Common myeloid progenitor, CD34-positive (primary cell): ENCODE results near the gene LRRC19.
A peak's percentile ranks its signal among the peaks of the same experiment; 100 is the strongest.

ENCODE experiments used
- CTCF ChIA-PET: fragments of 350-600 bp; sonication (Branson Sonifier 250); formaldehyde crosslinking; loops from one replicate; lab custom pipeline; 2021; ENCODE audit warnings: antibody characterized with exemption; lab: Charles Lee
- POLR2A ChIA-PET: fragments of 350-600 bp; sonication (Branson Sonifier 250); formaldehyde crosslinking; loops from one replicate; lab custom pipeline; 2021; ENCODE audit warnings: antibody characterized with exemption; lab: Charles Lee
- DNase-seq, 3 donors: peaks; one replicate each; pipeline versions ENCODE4 v3.0.0 to v3.0.0-alpha.2; 2013
- H3K27ac ChIP-seq, 2 experiments: 1 replicate in 1 of 2; 2 replicates in 1 of 2; pipeline ENCODE4 v1.7.0; 2013; ENCODE audit warnings: inconsistent platforms in 2 of 2, low read length in 2 of 2, mild to moderate bottlenecking in 2 of 2, low read depth in 1 of 2, moderate library complexity in 1 of 2; ENCODE audit not compliant: severe bottlenecking in 2 of 2, insufficient read depth in 1 of 2, poor library complexity in 1 of 2
- H3K27me3 ChIP-seq, 5 experiments: replicated peaks in 2 of 5; 1 replicate in 3 of 5; 2 replicates in 2 of 5; pipeline versions ENCODE4 v1.6.1 to v1.7.0; 2013; ENCODE audit warnings: low read length in 4 of 5, mild to moderate bottlenecking in 2 of 5, moderate library complexity in 2 of 5, inconsistent platforms in 1 of 5; ENCODE audit not compliant: insufficient read depth in 5 of 5, control insufficient read depth in 4 of 5
- H3K36me3 ChIP-seq, 4 experiments: 1 replicate in 2 of 4; 2 replicates in 2 of 4; pipeline versions ENCODE4 v1.6.1 to v1.7.0; 2013; ENCODE audit warnings: low read length in 3 of 4, control low read depth in 1 of 4, mild to moderate bottlenecking in 1 of 4; ENCODE audit not compliant: control insufficient read depth in 4 of 4, insufficient read depth in 4 of 4
- H3K4me1 ChIP-seq, 4 experiments: 1 replicate in 3 of 4; 2 replicates in 1 of 4; pipeline versions ENCODE4 v1.6.1 to v1.7.1; 2013; ENCODE audit warnings: low read length in 3 of 4, mild to moderate bottlenecking in 3 of 4, control low read depth in 1 of 4, inconsistent platforms in 1 of 4, moderate library complexity in 1 of 4; ENCODE audit not compliant: control insufficient read depth in 4 of 4, insufficient read depth in 4 of 4; ENCODE audit errors: control extremely low read depth in 1 of 4
- H3K4me3 ChIP-seq, 7 experiments: 1 replicate in 4 of 7; 2 replicates in 3 of 7; pipeline versions ENCODE4 v1.5.1 to v1.7.0; 2013; ENCODE audit warnings: mild to moderate bottlenecking in 7 of 7, low read length in 6 of 7, moderate library complexity in 6 of 7, inconsistent platforms in 2 of 7, low read depth in 2 of 7, control low read depth in 1 of 7; ENCODE audit not compliant: insufficient read depth in 4 of 7, control insufficient read depth in 1 of 7; ENCODE audit errors: extremely low read depth in 1 of 7
- H3K9me3 ChIP-seq, 5 experiments: 1 replicate in 4 of 5; 2 replicates in 1 of 5; pipeline versions ENCODE4 v1.6.1 to v1.7.1; 2013; ENCODE audit warnings: low read length in 4 of 5, mild to moderate bottlenecking in 2 of 5, inconsistent platforms in 1 of 5, low read depth in 1 of 5, moderate library complexity in 1 of 5; ENCODE audit not compliant: control insufficient read depth in 4 of 5, insufficient read depth in 2 of 5; ENCODE audit errors: control extremely low read depth in 1 of 5
- WGBS: methylation state at CpG from one replicate; pipeline ENCODE4 v1.1.5; 2013; ENCODE audit not compliant: insufficient coverage; 5-methylcytosine and 5-hydroxymethylcytosine counted together

The LRRC19 gene

GRCh38 chr9:27042476-27042875 is 37.0 kb upstream of the LRRC19 start:
- no CpG with 5 or more reads among the region's 1 CpG for WGBS
- peaks cover 4 to 12% (median 6%) of the 10 kb centered on the region in 4 experiments for H3K36me3 ChIP-seq
- no peak overlapping the region for H3K4me3 ChIP-seq
- no peak for DNase-seq
- ChIA-PET CTCF (interaction anchor here (0.8 kb wide), 1 partner anchor 234 kb away, joined by 3 read pairs; no protein-coding TSS in a partner anchor), POLR2A (no interaction called here)
- H3K27me3 ChIP-seq: no peaks in the 10 kb centered on the region
- H3K9me3 ChIP-seq: no peaks in the 10 kb centered on the region
- H3K4me1 ChIP-seq: no peaks in the 10 kb centered on the region
- no peak overlapping the region for H3K27ac ChIP-seq

GRCh38 chr9:27041746-27042145 is 36.3 kb upstream of the LRRC19 start:
- Histone ChIP-seq H3K27me3 (no peaks in the 10 kb centered on the region), H3K9me3 (no peaks in the 10 kb centered on the region), H3K36me3 (peaks cover 3 to 10% (median 4%) of the 10 kb centered on the region in 4 experiments), H3K4me3 (no peak overlapping the region), H3K4me1 (no peaks in the 10 kb centered on the region), H3K27ac (no peak overlapping the region)
- ChIA-PET CTCF (no interaction called here), POLR2A (no interaction called here)
- DNase-seq: no peak

DNA sequence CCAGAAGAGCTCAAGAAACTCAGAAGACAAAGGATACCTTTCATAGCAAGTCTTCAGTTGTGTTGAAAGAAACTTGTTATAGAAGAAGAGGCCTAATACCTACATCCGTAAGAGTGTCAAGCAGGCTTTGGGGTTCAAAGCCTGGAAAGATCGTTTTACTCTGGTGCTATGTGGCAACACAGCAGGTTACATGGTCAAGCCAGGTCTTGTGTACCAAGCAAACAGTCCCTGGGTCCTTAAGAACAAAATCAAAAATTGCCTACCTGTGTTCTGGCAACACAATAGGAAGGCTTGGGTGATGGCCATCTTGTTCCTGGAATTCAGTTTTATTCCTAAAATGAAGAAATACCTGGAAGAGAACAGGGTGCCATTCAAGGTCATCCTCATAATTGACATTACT is 32.0 kb upstream of the LRRC19 start:
- ChIA-PET CTCF (interaction anchor here (1.2 to 1.6 kb wide), 2 partner anchors 11 to 21 kb away, joined by 4 read pairs; no protein-coding TSS in a partner anchor), POLR2A (interaction anchor here (0.7 kb wide), 1 partner anchor 57 kb away, joined by 3 read pairs; no protein-coding TSS in a partner anchor)
- WGBS: 100% methylated on average over 2 of the region's 2 CpGs
- Histone ChIP-seq H3K27ac (no peak overlapping the region), H3K36me3 (peaks cover 3 to 6% (median 5%) of the 10 kb centered on the region in 4 experiments), H3K4me3 (no peak overlapping the region), H3K9me3 (no peaks in the 10 kb centered on the region), H3K4me1 (peaks cover 0 to 2% (median 0%) of the 10 kb centered on the region in 4 experiments), H3K27me3 (no peaks in the 10 kb centered on the region)
- no peak for DNase-seq

GRCh38 chr9:27033815-27034403 is 28.4 kb upstream of the LRRC19 start:
- Histone ChIP-seq H3K36me3 (peaks cover 3 to 8% (median 6%) of the 10 kb centered on the region in 4 experiments), H3K9me3 (no peaks in the 10 kb centered on the region), H3K27me3 (no peaks in the 10 kb centered on the region), H3K4me3 (no peak overlapping the region), H3K4me1 (peaks cover 0 to 2% (median 0%) of the 10 kb centered on the region in 4 experiments), H3K27ac (no peak overlapping the region)
- DNase-seq: peak; percentile 52 to 71 (median 59)
- whole genome bisulfite sequencing: no CpG with 5 or more reads among the region's 4 CpGs
- POLR2A ChIA-PET: no interaction called here
- CTCF ChIA-PET: interaction anchor here (0.7 to 2.9 kb wide), 6 partner anchors 14 to 245 kb away, joined by 4 to 12 read pairs (median 5); no protein-coding TSS in a partner anchor

GRCh38 chr9:27029186-27029585 is 23.7 kb upstream of the LRRC19 start:
- no peaks in the 10 kb centered on the region for H3K27me3 ChIP-seq
- DNase-seq: no peak
- no peak overlapping the region for H3K27ac ChIP-seq
- no peaks in the 10 kb centered on the region for H3K4me1 ChIP-seq
- peaks cover 0 to 8% (median 0%) of the 10 kb centered on the region in 5 experiments for H3K9me3 ChIP-seq
- peaks cover 1 to 19% (median 12%) of the 10 kb centered on the region in 4 experiments for H3K36me3 ChIP-seq
- WGBS: no CpG with 5 or more reads among the region's 7 CpGs
- no peak overlapping the region for H3K4me3 ChIP-seq
- ChIA-PET CTCF (interaction anchor here (0.6 to 1.7 kb wide), 3 partner anchors 21 to 249 kb away, joined by 3 to 5 read pairs (median 3); no protein-coding TSS in a partner anchor), POLR2A (no interaction called here)

DNA sequence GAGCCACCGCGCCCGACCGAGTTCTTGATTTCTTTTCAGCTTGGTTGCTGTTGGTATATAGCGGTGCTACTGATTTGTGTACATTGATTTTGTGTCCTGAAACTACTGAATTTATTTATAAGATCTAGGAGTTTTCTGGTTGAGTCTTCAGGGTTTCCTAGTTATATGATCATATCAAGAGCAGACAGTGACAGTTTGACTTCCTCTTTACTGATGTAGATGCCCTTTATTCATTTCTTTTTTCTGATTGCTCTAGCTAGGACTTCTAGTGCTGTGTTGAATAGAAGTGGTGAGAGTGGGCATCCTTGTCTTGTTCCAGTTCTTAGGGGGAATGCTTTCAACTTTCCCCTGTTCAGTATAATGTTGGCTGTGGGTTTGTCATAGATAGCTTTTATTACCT is 17.4 kb upstream of the LRRC19 start:
- WGBS: 100% methylated on average over 1 of the region's 5 CpGs
- ChIA-PET CTCF (interaction anchor here (1.3 kb wide), 1 partner anchor 148 kb away, joined by 3 read pairs; no protein-coding TSS in a partner anchor), POLR2A (no interaction called here)
- Histone ChIP-seq H3K9me3 (peaks cover 0 to 8% (median 0%) of the 10 kb centered on the region in 5 experiments), H3K36me3 (peaks cover 5 to 50% (median 22%) of the 10 kb centered on the region in 4 experiments), H3K27me3 (no peaks in the 10 kb centered on the region), H3K4me3 (no peak overlapping the region), H3K27ac (no peak overlapping the region), H3K4me1 (no peaks in the 10 kb centered on the region)
- DNase-seq: peak in 1 of 3 donors; percentile 2

- no peaks in the 10 kb centered on the region for H3K9me3 ChIP-seq
- POLR2A ChIA-PET: no interaction called here
- no peaks in the 10 kb centered on the region for H3K27me3 ChIP-seq
- no peak overlapping the region for H3K4me3 ChIP-seq
- peaks cover 7 to 52% (median 21%) of the 10 kb centered on the region in 4 experiments for H3K36me3 ChIP-seq
- H3K27ac ChIP-seq: no peak overlapping the region
- CTCF ChIA-PET: interaction anchor here (1.1 kb wide), 1 partner anchor 14 kb away, joined by 5 read pairs; no protein-coding TSS in a partner anchor
- H3K4me1 ChIP-seq: no peaks in the 10 kb centered on the region
- peak in 2 of 3 donors; percentile 20 to 35 for DNase-seq
Measured at GRCh38 chr9:27019589-27019988, 14.1 kb upstream of the LRRC19 start.
